Peyer's patch (tissue), 4 donors: ENCODE data around the gene SMTN.

Source experiments
- POLR2A ChIP-seq, 2 donors: fragments of 450-650 bp; IDR thresholded peaks; one replicate each; pipeline ENCODE4 v1.5.1; 2017; ENCODE audit warnings: antibody characterized with exemption in 2 of 2, mild to moderate bottlenecking in 2 of 2, moderate library complexity in 2 of 2
- TF ChIP-seq, protein P1 (sequence below), 6 experiments: fragments of 450-650 bp in 4 of 6; fragments of 200-600 bp in 2 of 6; sonication (generic) in 1 of 6; IDR thresholded peaks; one replicate each; pipeline ENCODE4 v1.5.1; 2017 to 2019; ENCODE audit warnings: antibody characterized with exemption in 6 of 6, mild to moderate bottlenecking in 3 of 6, moderate library complexity in 1 of 6

GRCh38 chr22:31091106-31091975, 10.2 kb downstream of the SMTN start:
- no peak for TF ChIP-seq POLR2A (IDR thresholded peaks at IDR 0.05)
- TF ChIP-seq, protein P1, sequence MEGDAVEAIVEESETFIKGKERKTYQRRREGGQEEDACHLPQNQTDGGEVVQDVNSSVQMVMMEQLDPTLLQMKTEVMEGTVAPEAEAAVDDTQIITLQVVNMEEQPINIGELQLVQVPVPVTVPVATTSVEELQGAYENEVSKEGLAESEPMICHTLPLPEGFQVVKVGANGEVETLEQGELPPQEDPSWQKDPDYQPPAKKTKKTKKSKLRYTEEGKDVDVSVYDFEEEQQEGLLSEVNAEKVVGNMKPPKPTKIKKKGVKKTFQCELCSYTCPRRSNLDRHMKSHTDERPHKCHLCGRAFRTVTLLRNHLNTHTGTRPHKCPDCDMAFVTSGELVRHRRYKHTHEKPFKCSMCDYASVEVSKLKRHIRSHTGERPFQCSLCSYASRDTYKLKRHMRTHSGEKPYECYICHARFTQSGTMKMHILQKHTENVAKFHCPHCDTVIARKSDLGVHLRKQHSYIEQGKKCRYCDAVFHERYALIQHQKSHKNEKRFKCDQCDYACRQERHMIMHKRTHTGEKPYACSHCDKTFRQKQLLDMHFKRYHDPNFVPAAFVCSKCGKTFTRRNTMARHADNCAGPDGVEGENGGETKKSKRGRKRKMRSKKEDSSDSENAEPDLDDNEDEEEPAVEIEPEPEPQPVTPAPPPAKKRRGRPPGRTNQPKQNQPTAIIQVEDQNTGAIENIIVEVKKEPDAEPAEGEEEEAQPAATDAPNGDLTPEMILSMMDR (IDR thresholded peaks at IDR 0.05): no peak
